ENCODE measurements around the gene OTOF. TPM values are rescaled to one million over a fixed set of nuclear protein-coding genes. Genes with fewer than 3 reads are reported as not detected.

Gene OTOF
- total RNA-seq, 2 experiments from 2014 or later, result 1.6 to 1.9 TPM

Other genes with a start within 250 kb of the OTOF start
- 100 to 1,000 TPM; 129 to 130 TPM for gene HADHA, start 233.5 kb downstream of the OTOF start, total RNA-seq
- gene HADHB, start 233.2 kb downstream of the OTOF start, total RNA-seq, result 10 to 100 TPM; 73.8 to 78.1 TPM
- 10 to 100 TPM; 31.9 to 34.2 TPM for gene SELENOI, start 132.0 kb downstream of the OTOF start, total RNA-seq
- gene ADGRF3, start 131.3 kb downstream of the OTOF start, total RNA-seq, result 1 to 10 TPM; 1.4 to 3.7 TPM
- not detected for gene DRC1, start 76.2 kb downstream of the OTOF start, total RNA-seq
- gene CIB4, start 163.2 kb upstream of the OTOF start, total RNA-seq, result not detected
- gene KCNK3, start 214.6 kb upstream of the OTOF start, total RNA-seq, result not detected